ENCODE results near the gene HYAL4. TPM values are rescaled to one million over a fixed set of nuclear protein-coding genes. Genes with fewer than 3 reads are reported as not detected.

The HYAL4 gene
- not detected for total RNA-seq

GRCh38 chr7:123844712-123845219 lies at the start of gene HYAL4:
Gene HYAL4 (plus strand): TSS chr7:123845169. CDS start chr7:123868274, 23,105 bp downstream.

GRCh38 chr7:123924941-123925340 lies 80.0 kb downstream of the HYAL4 start, which contains the start of gene SPAM1:
Gene SPAM1 (plus strand): TSS chr7:123925241. CDS start chr7:123953571, 28,330 bp downstream.

Other genes starting within 250 kb of the HYAL4 start
- not detected for gene ASB15, start 243.3 kb upstream of the HYAL4 start, total RNA-seq
- not detected for gene LMOD2, start 189.3 kb upstream of the HYAL4 start, total RNA-seq
- 10 to 100 TPM; 14.8 to 16.3 TPM for gene WASL, start 96.2 kb upstream of the HYAL4 start, total RNA-seq
- gene SPAM1, start 80.1 kb downstream of the HYAL4 start, total RNA-seq = not detected
- not detected for gene TMEM229A, start 187.9 kb downstream of the HYAL4 start, total RNA-seq

Measured in melanocyte of skin (primary cell).